Measurements from ENCODE around the gene CERT1. TPM values are rescaled to one million over a fixed set of nuclear protein-coding genes. Genes with fewer than 3 reads are reported as not detected.
A peak's percentile ranks its signal among the peaks of the same experiment; 100 is the strongest.
"Not testable (repeated sequence)": the region's sequence is repeated elsewhere in the genome, so short reads cannot be mapped to it uniquely, and the experiment has no call there.

Gene CERT1
- total RNA-seq, 2 donors from 2014 or later, result 30.6 to 39.5 TPM

GRCh38 chr5:75536147-75536546, 24.7 kb upstream of the CERT1 start:
- ATAC-seq, result no peak
- H3K4me1 Mint-ChIP-seq (ENCODE audit: low read depth in 2 of 2), result peaks cover 16 to 18% of the 10 kb centered on the region in 2 donors
- peaks cover 7% of the 10 kb centered on the region for H3K9me3 Mint-ChIP-seq
- peaks cover 33% of the 10 kb centered on the region for H3K36me3 Mint-ChIP-seq
- H3K27me3 Mint-ChIP-seq, result no peaks in the 10 kb centered on the region
- no peak for DNase-seq (ENCODE audit: low spot score)
- no peak overlapping the region for H3K27ac Mint-ChIP-seq
- H3K4me3 Mint-ChIP-seq, result no peak overlapping the region

GRCh38 chr5:75534734-75535133, 23.3 kb upstream of the CERT1 start:
- H3K27me3 Mint-ChIP-seq, result no peaks in the 10 kb centered on the region
- no peak for ATAC-seq
- no peak overlapping the region for H3K4me3 Mint-ChIP-seq
- peaks cover 7% of the 10 kb centered on the region for H3K9me3 Mint-ChIP-seq
- H3K4me1 Mint-ChIP-seq (ENCODE audit: low read depth in 2 of 2), result peaks cover 16 to 18% of the 10 kb centered on the region in 2 donors
- no peak overlapping the region for H3K27ac Mint-ChIP-seq
- DNase-seq (ENCODE audit: low spot score), result no peak
- peaks cover 33% of the 10 kb centered on the region for H3K36me3 Mint-ChIP-seq

- Mint-ChIP-seq H3K36me3 (peaks cover 33% of the 10 kb centered on the region), H3K4me1 (ENCODE audit: low read depth in 2 of 2) (peaks cover 18 to 19% of the 10 kb centered on the region in 2 donors)
- H3K4me3 Mint-ChIP-seq; ATAC-seq; H3K9me3 Mint-ChIP-seq; H3K27me3 Mint-ChIP-seq; H3K27ac Mint-ChIP-seq; DNase-seq (ENCODE audit: low spot score): not testable (repeated sequence)
Measured at GRCh38 chr5:75533716-75534115, 22.3 kb upstream of the CERT1 start.

GRCh38 chr5:75532190-75532589, 20.8 kb upstream of the CERT1 start:
- no peaks in the 10 kb centered on the region for H3K27me3 Mint-ChIP-seq
- H3K36me3 Mint-ChIP-seq, result peaks cover 33% of the 10 kb centered on the region
- no peak overlapping the region for H3K4me3 Mint-ChIP-seq
- no peak for DNase-seq (ENCODE audit: low spot score)
- H3K4me1 Mint-ChIP-seq (ENCODE audit: low read depth in 2 of 2), result peaks cover 17 to 18% of the 10 kb centered on the region in 2 donors
- H3K9me3 Mint-ChIP-seq, result peaks cover 7% of the 10 kb centered on the region
- H3K27ac Mint-ChIP-seq, result no peak overlapping the region
- ATAC-seq, result no peak

- Mint-ChIP-seq H3K36me3 (peaks cover 13% of the 10 kb centered on the region), H3K9me3 (peaks cover 4% of the 10 kb centered on the region), H3K4me1 (ENCODE audit: low read depth in 2 of 2) (peaks cover 8 to 11% of the 10 kb centered on the region in 2 donors), H3K27ac (no peak overlapping the region), H3K27me3 (no peaks in the 10 kb centered on the region), H3K4me3 (no peak overlapping the region)
- ATAC-seq, result no peak
- no peak for DNase-seq (ENCODE audit: low spot score)
Measured at GRCh38 chr5:75529185-75529584, 17.8 kb upstream of the CERT1 start.

GRCh38 chr5:75526070-75526469, 14.6 kb upstream of the CERT1 start:
- Mint-ChIP-seq H3K4me3 (no peak overlapping the region), H3K27ac (no peak overlapping the region), H3K9me3 (no peaks in the 10 kb centered on the region), H3K36me3 (peaks cover 8% of the 10 kb centered on the region), H3K4me1 (ENCODE audit: low read depth in 2 of 2) (peaks cover 7 to 14% of the 10 kb centered on the region in 2 donors), H3K27me3 (no peaks in the 10 kb centered on the region)
- no peak for DNase-seq (ENCODE audit: low spot score)
- ATAC-seq, result no peak

- Mint-ChIP-seq H3K36me3 (peaks cover 16% of the 10 kb centered on the region), H3K9me3 (no peaks in the 10 kb centered on the region), H3K4me1 (ENCODE audit: low read depth in 2 of 2) (peaks cover 7 to 14% of the 10 kb centered on the region in 2 donors), H3K27ac (no peak overlapping the region), H3K27me3 (no peaks in the 10 kb centered on the region), H3K4me3 (no peak overlapping the region)
- no peak for DNase-seq (ENCODE audit: low spot score)
- no peak for ATAC-seq
Measured at GRCh38 chr5:75525344-75525743, 13.9 kb upstream of the CERT1 start.

GRCh38 chr5:75524591-75524990, 13.2 kb upstream of the CERT1 start:
- ATAC-seq (no peak), DNase-seq (ENCODE audit: low spot score) (no peak)
- Mint-ChIP-seq H3K36me3 (peaks cover 17% of the 10 kb centered on the region), H3K27me3 (no peaks in the 10 kb centered on the region), H3K4me3 (no peak overlapping the region), H3K9me3 (no peaks in the 10 kb centered on the region), H3K27ac (no peak overlapping the region), H3K4me1 (ENCODE audit: low read depth in 2 of 2) (peaks cover 8 to 17% of the 10 kb centered on the region in 2 donors)

- Mint-ChIP-seq H3K27ac (no peak overlapping the region), H3K9me3 (no peaks in the 10 kb centered on the region), H3K4me1 (ENCODE audit: low read depth in 2 of 2) (peaks cover 11 to 22% of the 10 kb centered on the region in 2 donors), H3K36me3 (peaks cover 20% of the 10 kb centered on the region), H3K27me3 (no peaks in the 10 kb centered on the region), H3K4me3 (no peak overlapping the region)
- ATAC-seq (no peak), DNase-seq (ENCODE audit: low spot score) (no peak)
Measured at GRCh38 chr5:75524071-75524470, 12.6 kb upstream of the CERT1 start.

GRCh38 chr5:75523275-75523674, 11.8 kb upstream of the CERT1 start:
- Mint-ChIP-seq H3K36me3 (peaks cover 20% of the 10 kb centered on the region), H3K27me3 (no peaks in the 10 kb centered on the region), H3K4me3 (no peak overlapping the region), H3K4me1 (ENCODE audit: low read depth in 2 of 2) (peaks cover 10 to 28% of the 10 kb centered on the region in 2 donors), H3K27ac (no peak overlapping the region), H3K9me3 (no peaks in the 10 kb centered on the region)
- no peak for ATAC-seq
- no peak for DNase-seq (ENCODE audit: low spot score)

- peaks cover 15 to 34% of the 10 kb centered on the region in 2 donors for H3K4me1 Mint-ChIP-seq (ENCODE audit: low read depth in 2 of 2)
- no peak overlapping the region for H3K27ac Mint-ChIP-seq
- no peaks in the 10 kb centered on the region for H3K27me3 Mint-ChIP-seq
- no peak overlapping the region for H3K4me3 Mint-ChIP-seq
- ATAC-seq (no peak), DNase-seq (ENCODE audit: low spot score) (no peak)
- H3K36me3 Mint-ChIP-seq, result peaks cover 20% of the 10 kb centered on the region
- no peaks in the 10 kb centered on the region for H3K9me3 Mint-ChIP-seq
Measured at GRCh38 chr5:75522542-75522941, 11.1 kb upstream of the CERT1 start.

- Mint-ChIP-seq H3K4me3 (no peak overlapping the region), H3K36me3 (peaks cover 20% of the 10 kb centered on the region)
- ATAC-seq, result no peak
Measured at GRCh38 chr5:75522025-75522424, 10.6 kb upstream of the CERT1 start.

GRCh38 chr5:75521195-75521594, 9.8 kb upstream of the CERT1 start:
- H3K4me3 Mint-ChIP-seq, result no peak overlapping the region
- ATAC-seq (no peak), DNase-seq (ENCODE audit: low spot score) (no peak)
- peaks cover 20% of the 10 kb centered on the region for H3K36me3 Mint-ChIP-seq
- no peaks in the 10 kb centered on the region for H3K9me3 Mint-ChIP-seq
- H3K4me1 Mint-ChIP-seq (ENCODE audit: low read depth in 2 of 2), result peaks cover 20 to 41% of the 10 kb centered on the region in 2 donors
- H3K27me3 Mint-ChIP-seq, result no peaks in the 10 kb centered on the region
- no peak overlapping the region for H3K27ac Mint-ChIP-seq

More at GRCh38 chr5:75522025-75522424, 10.6 kb upstream of the CERT1 start:
- Mint-ChIP-seq H3K9me3 (no peaks in the 10 kb centered on the region), H3K27ac (no peak overlapping the region), H3K27me3 (no peaks in the 10 kb centered on the region), H3K4me1 (ENCODE audit: low read depth in 2 of 2) (peaks cover 17 to 37% of the 10 kb centered on the region in 2 donors)
- no peak for DNase-seq (ENCODE audit: low spot score)

- no peak overlapping the region for H3K4me3 Mint-ChIP-seq
- DNase-seq (ENCODE audit: low spot score) (no peak), ATAC-seq (no peak)
- H3K9me3 Mint-ChIP-seq, result no peaks in the 10 kb centered on the region
- no peaks in the 10 kb centered on the region for H3K27me3 Mint-ChIP-seq
- H3K27ac Mint-ChIP-seq, result no peak overlapping the region
- peaks cover 18 to 33% of the 10 kb centered on the region in 2 donors for H3K4me1 Mint-ChIP-seq (ENCODE audit: low read depth in 2 of 2)
- H3K36me3 Mint-ChIP-seq, result peaks cover 20% of the 10 kb centered on the region
Measured at GRCh38 chr5:75519761-75520160, 8.3 kb upstream of the CERT1 start.

GRCh38 chr5:75514323-75514722, 2.9 kb upstream of the CERT1 start:
- Mint-ChIP-seq H3K4me1 (ENCODE audit: low read depth in 2 of 2) (peaks cover 38 to 43% of the 10 kb centered on the region in 2 donors), H3K27ac (no peak overlapping the region), H3K36me3 (peaks cover under 1% of the 10 kb centered on the region), H3K27me3 (no peaks in the 10 kb centered on the region), H3K4me3 (peak overlapping the region; percentile 97), H3K9me3 (no peaks in the 10 kb centered on the region)
- DNase-seq (ENCODE audit: low spot score), result no peak
- no peak for ATAC-seq
